WTC11 (cell line): Measurements from ENCODE around the gene NRIP3. TPM values are rescaled to one million over a fixed set of nuclear protein-coding genes. Genes with fewer than 3 reads are reported as not detected.

ENCODE experiments used
- CREB1 ChIP-seq: sonication (generic); formaldehyde crosslinking; IDR thresholded peaks from 2 replicates; pipeline ENCODE4 v1.8.0; 2023; ENCODE audit warnings: mild to moderate bottlenecking, missing genetic modification reagents
- CREM ChIP-seq: sonication (generic); formaldehyde crosslinking; IDR thresholded peaks from 2 replicates; pipeline ENCODE4 v1.8.1; 2022; ENCODE audit warnings: mild to moderate bottlenecking, missing genetic modification reagents, moderate library complexity
- FOXJ3 ChIP-seq: sonication (generic); formaldehyde crosslinking; IDR thresholded peaks from 2 replicates; pipeline ENCODE4 v1.9.0; 2021; ENCODE audit warnings: missing genetic modification reagents, mild to moderate bottlenecking, borderline replicate concordance
- GABPB1 ChIP-seq: sonication (generic); formaldehyde crosslinking; IDR thresholded peaks from 2 replicates; pipeline ENCODE4 v1.8.1; 2023; ENCODE audit warnings: mild to moderate bottlenecking, missing genetic modification reagents
- JAZF1 ChIP-seq: fragments of 250-450 bp; sonication (Bioruptor Pico); IDR thresholded peaks from 2 replicates; pipeline ENCODE4 v1.9.0; 2021; ENCODE audit warnings: moderate library complexity, mild to moderate bottlenecking, inconsistent platforms
- MAX ChIP-seq: sonication (generic); formaldehyde crosslinking; IDR thresholded peaks from 2 replicates; pipeline ENCODE4 v1.8.0; 2022; ENCODE audit warnings: mild to moderate bottlenecking, missing genetic modification reagents
- MXD4 ChIP-seq: fragments of 250-450 bp; sonication (Bioruptor Pico); IDR thresholded peaks from 2 replicates; pipeline ENCODE4 v1.8.0; 2021; ENCODE audit warnings: mild to moderate bottlenecking, moderate library complexity, borderline replicate concordance
- NFE2L1 ChIP-seq: sonication (generic); formaldehyde crosslinking; IDR thresholded peaks from 2 replicates; pipeline ENCODE4 v1.8.1; 2023; ENCODE audit warnings: missing genetic modification reagents
- NR2C2 ChIP-seq: sonication (generic); formaldehyde crosslinking; IDR thresholded peaks from 2 replicates; pipeline ENCODE4 v1.8.0; 2022; ENCODE audit warnings: mild to moderate bottlenecking, missing genetic modification reagents
- RELA ChIP-seq: sonication (generic); formaldehyde crosslinking; IDR thresholded peaks from 2 replicates; pipeline ENCODE4 v1.8.1; 2022; ENCODE audit warnings: missing genetic modification reagents, mild to moderate bottlenecking, borderline replicate concordance
- SMAD4 ChIP-seq: sonication (generic); formaldehyde crosslinking; IDR thresholded peaks from 2 replicates; pipeline ENCODE4 v1.8.0; 2022; ENCODE audit warnings: mild to moderate bottlenecking, missing genetic modification reagents
- TEAD1 ChIP-seq: sonication (generic); formaldehyde crosslinking; IDR thresholded peaks from 2 replicates; pipeline ENCODE4 v1.8.0; 2022; ENCODE audit warnings: mild to moderate bottlenecking, missing genetic modification reagents
- TP53 ChIP-seq: sonication (generic); formaldehyde crosslinking; IDR thresholded peaks from 2 replicates; pipeline ENCODE4 v1.8.1; 2023; ENCODE audit warnings: mild to moderate bottlenecking, missing genetic modification reagents
- ZBTB21 ChIP-seq: sonication (generic); formaldehyde crosslinking; IDR thresholded peaks from 2 replicates; pipeline ENCODE4 v1.8.1; 2023; ENCODE audit warnings: mild to moderate bottlenecking, missing genetic modification reagents, borderline replicate concordance
- ZNF121 ChIP-seq: sonication (generic); formaldehyde crosslinking; IDR thresholded peaks from 2 replicates; pipeline ENCODE4 v1.8.0; 2023; ENCODE audit warnings: missing genetic modification reagents
- ZNF219 ChIP-seq: sonication (generic); formaldehyde crosslinking; IDR thresholded peaks from 2 replicates; pipeline ENCODE4 v1.8.0; 2023; ENCODE audit warnings: missing genetic modification reagents, mild to moderate bottlenecking, borderline replicate concordance
- ZNF512 ChIP-seq: sonication (generic); formaldehyde crosslinking; IDR thresholded peaks from 2 replicates; pipeline ENCODE4 v1.8.1; 2022; ENCODE audit warnings: missing genetic modification reagents, borderline replicate concordance
- ZNF671 ChIP-seq: fragments of 250-450 bp; sonication (Bioruptor Pico); IDR thresholded peaks from 2 replicates; pipeline ENCODE4 v1.8.0; 2021; ENCODE audit warnings: mild to moderate bottlenecking
- total RNA-seq: library from RNA; stranded (reverse); gene quantifications from 3 replicates; pipeline ENCODE4 v1.2.3, GENCODE V29; 2021
- TF ChIP-seq, protein P1 (sequence below): fragments of 250-450 bp; sonication (Bioruptor Pico); IDR thresholded peaks from 2 replicates; pipeline ENCODE4 v1.9.0; 2021; ENCODE audit warnings: mild to moderate bottlenecking, borderline replicate concordance
- TF ChIP-seq, protein P2 (sequence below): sonication (generic); formaldehyde crosslinking; IDR thresholded peaks from 2 replicates; pipeline ENCODE4 v1.8.1; 2023; ENCODE audit warnings: mild to moderate bottlenecking, moderate library complexity, missing genetic modification reagents
- TF ChIP-seq, protein P3 (sequence below): fragments of 250-450 bp; sonication (Bioruptor Pico); IDR thresholded peaks from 2 replicates; pipeline ENCODE4 v2.1.2; 2022; ENCODE audit warnings: mild to moderate bottlenecking, moderate library complexity
- TF ChIP-seq, protein P4 (sequence below): sonication (generic); formaldehyde crosslinking; IDR thresholded peaks from 2 replicates; pipeline ENCODE4 v1.8.0; 2023; ENCODE audit warnings: missing genetic modification reagents
- TF ChIP-seq, protein P5 (sequence below): sonication (generic); formaldehyde crosslinking; IDR thresholded peaks from 2 replicates; pipeline ENCODE4 v1.8.1; 2023; ENCODE audit warnings: mild to moderate bottlenecking, missing genetic modification reagents, moderate library complexity
- TF ChIP-seq, protein P6 (sequence below): sonication (generic); formaldehyde crosslinking; IDR thresholded peaks from 2 replicates; pipeline ENCODE4 v1.8.1; 2023; ENCODE audit warnings: mild to moderate bottlenecking, missing genetic modification reagents

Gene NRIP3
- total RNA-seq, 1 experiment from 2014 or later: 4.5 TPM

GRCh38 chr11:8964324-8965320, 39.2 kb downstream of the NRIP3 start, which contains the start of gene TMEM9B (continued):
- TF ChIP-seq, protein P1, sequence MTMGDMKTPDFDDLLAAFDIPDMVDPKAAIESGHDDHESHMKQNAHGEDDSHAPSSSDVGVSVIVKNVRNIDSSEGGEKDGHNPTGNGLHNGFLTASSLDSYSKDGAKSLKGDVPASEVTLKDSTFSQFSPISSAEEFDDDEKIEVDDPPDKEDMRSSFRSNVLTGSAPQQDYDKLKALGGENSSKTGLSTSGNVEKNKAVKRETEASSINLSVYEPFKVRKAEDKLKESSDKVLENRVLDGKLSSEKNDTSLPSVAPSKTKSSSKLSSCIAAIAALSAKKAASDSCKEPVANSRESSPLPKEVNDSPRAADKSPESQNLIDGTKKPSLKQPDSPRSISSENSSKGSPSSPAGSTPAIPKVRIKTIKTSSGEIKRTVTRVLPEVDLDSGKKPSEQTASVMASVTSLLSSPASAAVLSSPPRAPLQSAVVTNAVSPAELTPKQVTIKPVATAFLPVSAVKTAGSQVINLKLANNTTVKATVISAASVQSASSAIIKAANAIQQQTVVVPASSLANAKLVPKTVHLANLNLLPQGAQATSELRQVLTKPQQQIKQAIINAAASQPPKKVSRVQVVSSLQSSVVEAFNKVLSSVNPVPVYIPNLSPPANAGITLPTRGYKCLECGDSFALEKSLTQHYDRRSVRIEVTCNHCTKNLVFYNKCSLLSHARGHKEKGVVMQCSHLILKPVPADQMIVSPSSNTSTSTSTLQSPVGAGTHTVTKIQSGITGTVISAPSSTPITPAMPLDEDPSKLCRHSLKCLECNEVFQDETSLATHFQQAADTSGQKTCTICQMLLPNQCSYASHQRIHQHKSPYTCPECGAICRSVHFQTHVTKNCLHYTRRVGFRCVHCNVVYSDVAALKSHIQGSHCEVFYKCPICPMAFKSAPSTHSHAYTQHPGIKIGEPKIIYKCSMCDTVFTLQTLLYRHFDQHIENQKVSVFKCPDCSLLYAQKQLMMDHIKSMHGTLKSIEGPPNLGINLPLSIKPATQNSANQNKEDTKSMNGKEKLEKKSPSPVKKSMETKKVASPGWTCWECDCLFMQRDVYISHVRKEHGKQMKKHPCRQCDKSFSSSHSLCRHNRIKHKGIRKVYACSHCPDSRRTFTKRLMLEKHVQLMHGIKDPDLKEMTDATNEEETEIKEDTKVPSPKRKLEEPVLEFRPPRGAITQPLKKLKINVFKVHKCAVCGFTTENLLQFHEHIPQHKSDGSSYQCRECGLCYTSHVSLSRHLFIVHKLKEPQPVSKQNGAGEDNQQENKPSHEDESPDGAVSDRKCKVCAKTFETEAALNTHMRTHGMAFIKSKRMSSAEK (CRISPR knock-in tag): no peak
- TF ChIP-seq ZBTB21: no peak
- peak; percentile 94 for TF ChIP-seq CREM (CRISPR knock-in tag)
- no peak for TF ChIP-seq JAZF1 (CRISPR knock-in tag)
- TF ChIP-seq, protein P2, sequence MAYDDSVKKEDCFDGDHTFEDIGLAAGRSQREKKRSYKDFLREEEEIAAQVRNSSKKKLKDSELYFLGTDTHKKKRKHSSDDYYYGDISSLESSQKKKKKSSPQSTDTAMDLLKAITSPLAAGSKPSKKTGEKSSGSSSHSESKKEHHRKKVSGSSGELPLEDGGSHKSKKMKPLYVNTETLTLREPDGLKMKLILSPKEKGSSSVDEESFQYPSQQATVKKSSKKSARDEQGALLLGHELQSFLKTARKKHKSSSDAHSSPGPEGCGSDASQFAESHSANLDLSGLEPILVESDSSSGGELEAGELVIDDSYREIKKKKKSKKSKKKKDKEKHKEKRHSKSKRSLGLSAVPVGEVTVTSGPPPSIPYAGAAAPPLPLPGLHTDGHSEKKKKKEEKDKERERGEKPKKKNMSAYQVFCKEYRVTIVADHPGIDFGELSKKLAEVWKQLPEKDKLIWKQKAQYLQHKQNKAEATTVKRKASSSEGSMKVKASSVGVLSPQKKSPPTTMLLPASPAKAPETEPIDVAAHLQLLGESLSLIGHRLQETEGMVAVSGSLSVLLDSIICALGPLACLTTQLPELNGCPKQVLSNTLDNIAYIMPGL (CRISPR knock-in tag): peak; percentile 91
- no peak for TF ChIP-seq FOXJ3 (CRISPR knock-in tag)
- 0 out of 2 replicates have a peak, but pooled peaks have one; percentile 5 for TF ChIP-seq TEAD1 (CRISPR knock-in tag)
- peak; percentile 61; the same call in 1 of the 2 replicates for TF ChIP-seq ZNF121 (CRISPR knock-in tag)
- TF ChIP-seq SMAD4 (CRISPR knock-in tag): no peak
- TF ChIP-seq, protein P3, sequence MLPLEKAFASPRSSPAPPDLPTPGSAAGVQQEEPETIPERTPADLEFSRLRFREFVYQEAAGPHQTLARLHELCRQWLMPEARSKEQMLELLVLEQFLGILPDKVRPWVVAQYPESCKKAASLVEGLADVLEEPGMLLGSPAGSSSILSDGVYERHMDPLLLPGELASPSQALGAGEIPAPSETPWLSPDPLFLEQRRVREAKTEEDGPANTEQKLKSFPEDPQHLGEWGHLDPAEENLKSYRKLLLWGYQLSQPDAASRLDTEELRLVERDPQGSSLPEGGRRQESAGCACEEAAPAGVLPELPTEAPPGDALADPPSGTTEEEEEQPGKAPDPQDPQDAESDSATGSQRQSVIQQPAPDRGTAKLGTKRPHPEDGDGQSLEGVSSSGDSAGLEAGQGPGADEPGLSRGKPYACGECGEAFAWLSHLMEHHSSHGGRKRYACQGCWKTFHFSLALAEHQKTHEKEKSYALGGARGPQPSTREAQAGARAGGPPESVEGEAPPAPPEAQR (CRISPR knock-in tag): no peak
- TF ChIP-seq, protein P4, sequence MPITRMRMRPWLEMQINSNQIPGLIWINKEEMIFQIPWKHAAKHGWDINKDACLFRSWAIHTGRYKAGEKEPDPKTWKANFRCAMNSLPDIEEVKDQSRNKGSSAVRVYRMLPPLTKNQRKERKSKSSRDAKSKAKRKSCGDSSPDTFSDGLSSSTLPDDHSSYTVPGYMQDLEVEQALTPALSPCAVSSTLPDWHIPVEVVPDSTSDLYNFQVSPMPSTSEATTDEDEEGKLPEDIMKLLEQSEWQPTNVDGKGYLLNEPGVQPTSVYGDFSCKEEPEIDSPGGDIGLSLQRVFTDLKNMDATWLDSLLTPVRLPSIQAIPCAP (CRISPR knock-in tag): no peak
- peak; percentile 87; the same call in 1 of the 2 replicates for TF ChIP-seq TP53
- no peak for TF ChIP-seq ZNF512
- 0 out of 2 replicates have a peak, but pooled peaks have one; percentile 65 for TF ChIP-seq CREB1
- peak; percentile 87 for TF ChIP-seq MAX (CRISPR knock-in tag)
- TF ChIP-seq ZNF671 (CRISPR knock-in tag): no peak
- no peak; the same call in 1 of the 2 replicates for TF ChIP-seq NFE2L1 (CRISPR knock-in tag)
- TF ChIP-seq GABPB1: peak; percentile 12; the same call in 1 of the 2 replicates
- TF ChIP-seq, protein P5, sequence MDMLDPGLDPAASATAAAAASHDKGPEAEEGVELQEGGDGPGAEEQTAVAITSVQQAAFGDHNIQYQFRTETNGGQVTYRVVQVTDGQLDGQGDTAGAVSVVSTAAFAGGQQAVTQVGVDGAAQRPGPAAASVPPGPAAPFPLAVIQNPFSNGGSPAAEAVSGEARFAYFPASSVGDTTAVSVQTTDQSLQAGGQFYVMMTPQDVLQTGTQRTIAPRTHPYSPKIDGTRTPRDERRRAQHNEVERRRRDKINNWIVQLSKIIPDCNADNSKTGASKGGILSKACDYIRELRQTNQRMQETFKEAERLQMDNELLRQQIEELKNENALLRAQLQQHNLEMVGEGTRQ (CRISPR knock-in tag): peak; percentile 30; the same call in 1 of the 2 replicates
- 0 out of 2 replicates have a peak, but pooled peaks have one; percentile 26 for TF ChIP-seq ZNF219 (CRISPR knock-in tag)
- TF ChIP-seq NR2C2 (CRISPR knock-in tag): peak; percentile 85
- TF ChIP-seq RELA (CRISPR knock-in tag): no peak
- no peak for TF ChIP-seq MXD4 (CRISPR knock-in tag)
- TF ChIP-seq, protein P6, sequence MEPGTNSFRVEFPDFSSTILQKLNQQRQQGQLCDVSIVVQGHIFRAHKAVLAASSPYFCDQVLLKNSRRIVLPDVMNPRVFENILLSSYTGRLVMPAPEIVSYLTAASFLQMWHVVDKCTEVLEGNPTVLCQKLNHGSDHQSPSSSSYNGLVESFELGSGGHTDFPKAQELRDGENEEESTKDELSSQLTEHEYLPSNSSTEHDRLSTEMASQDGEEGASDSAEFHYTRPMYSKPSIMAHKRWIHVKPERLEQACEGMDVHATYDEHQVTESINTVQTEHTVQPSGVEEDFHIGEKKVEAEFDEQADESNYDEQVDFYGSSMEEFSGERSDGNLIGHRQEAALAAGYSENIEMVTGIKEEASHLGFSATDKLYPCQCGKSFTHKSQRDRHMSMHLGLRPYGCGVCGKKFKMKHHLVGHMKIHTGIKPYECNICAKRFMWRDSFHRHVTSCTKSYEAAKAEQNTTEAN: no peak
